LHCN-M2 (cell line): ENCODE results near the gene MAL. TPM values are rescaled to one million over a fixed set of nuclear protein-coding genes. Genes with fewer than 3 reads are reported as not detected.

Source experiments
- DNase-seq: peaks from one replicate; pipeline ENCODE4 v3.0.0-alpha.2; 2012; ENCODE audit warnings: low read depth
- polyA plus RNA-seq: library from polyadenylated mRNA; unstranded; fragments of >200 nt; gene quantifications from one replicate; pipeline ENCODE4 v1.2.1, GENCODE V29; 2012; ENCODE audit warnings: missing spikeins
- total RNA-seq: library from RNA; depleted of rRNA; stranded (reverse); fragments of >200 nt; gene quantifications from 2 replicates; pipeline ENCODE4 v1.2.3, GENCODE V29; 2014; rRNA removed

MAL gene
- total RNA-seq, result not detected in 2 replicates
- polyA plus RNA-seq, result not detected

- no peak for DNase-seq
These were observed at the start of gene MAL for GRCh38 chr2:95025406-95026319. TSS of gene MAL (plus strand) at chr2:95025708. CDS start at chr2:95025793, 85 bp downstream.

DNA sequence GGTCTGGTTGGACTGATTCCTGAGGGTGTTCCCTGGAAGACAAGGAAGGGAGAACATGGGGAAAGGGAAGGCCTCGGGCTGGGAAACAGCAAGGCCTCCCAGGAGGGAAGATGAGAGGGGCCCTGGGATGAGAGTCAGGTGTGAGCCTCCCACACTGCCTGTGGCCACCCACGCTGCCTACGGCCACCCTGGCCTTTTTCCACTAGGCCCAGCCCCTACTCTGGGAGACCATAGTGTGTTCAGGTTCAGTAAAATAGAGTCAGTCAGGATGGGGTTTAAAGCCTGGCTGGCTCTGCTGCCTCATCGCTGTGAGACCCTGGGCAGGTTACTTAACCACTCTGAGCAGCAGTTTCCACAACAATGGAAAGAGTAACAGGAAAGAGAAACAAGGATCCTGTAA is 47.7 kb upstream of the MAL start:
- no peak for DNase-seq

DNA sequence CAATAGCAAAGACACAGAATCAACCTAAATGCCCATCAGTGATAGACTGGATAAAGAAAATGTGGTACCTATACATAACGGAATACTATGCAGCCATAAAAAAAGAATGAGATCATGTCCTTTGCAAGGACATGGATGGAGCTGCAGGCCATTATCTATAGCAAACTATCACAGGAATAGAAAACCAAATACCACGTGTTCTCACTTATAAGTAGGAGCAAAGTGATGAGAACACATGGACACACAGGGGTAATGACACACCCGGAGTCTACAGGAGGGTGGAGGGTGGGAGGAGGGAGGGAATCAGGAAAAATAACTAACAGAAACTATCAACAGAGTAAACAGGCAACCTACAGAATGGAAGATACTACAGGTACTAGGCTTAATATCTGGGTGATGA is 46.6 kb upstream of the MAL start:
- DNase-seq, result no peak

- no peak for DNase-seq
These were observed 45.8 kb upstream of the MAL start for GRCh38 chr2:94979406-94980375.

GRCh38 chr2:94980406-94980805 is 45.1 kb upstream of the MAL start:
- no peak for DNase-seq

DNA sequence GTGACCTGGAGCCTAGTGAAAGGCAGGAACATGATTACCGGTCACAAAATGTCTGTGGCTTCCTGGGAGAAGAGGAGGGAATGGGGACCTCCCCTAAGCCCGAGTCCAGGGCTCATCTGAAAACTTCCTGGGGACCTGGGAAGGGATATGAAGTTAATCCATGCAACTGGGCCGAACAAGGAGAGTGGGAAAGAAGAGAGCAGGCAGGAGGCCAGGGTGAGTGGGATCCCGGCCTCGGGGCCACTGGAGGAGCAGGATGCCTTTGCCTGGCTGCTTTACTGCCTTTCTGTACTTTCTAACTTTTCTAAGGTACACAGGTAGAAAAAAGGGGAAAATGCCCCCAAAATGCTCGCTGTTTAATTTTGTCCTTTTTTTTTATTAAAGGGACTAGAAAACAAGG is 43.4 kb upstream of the MAL start:
- DNase-seq, result no peak

DNA sequence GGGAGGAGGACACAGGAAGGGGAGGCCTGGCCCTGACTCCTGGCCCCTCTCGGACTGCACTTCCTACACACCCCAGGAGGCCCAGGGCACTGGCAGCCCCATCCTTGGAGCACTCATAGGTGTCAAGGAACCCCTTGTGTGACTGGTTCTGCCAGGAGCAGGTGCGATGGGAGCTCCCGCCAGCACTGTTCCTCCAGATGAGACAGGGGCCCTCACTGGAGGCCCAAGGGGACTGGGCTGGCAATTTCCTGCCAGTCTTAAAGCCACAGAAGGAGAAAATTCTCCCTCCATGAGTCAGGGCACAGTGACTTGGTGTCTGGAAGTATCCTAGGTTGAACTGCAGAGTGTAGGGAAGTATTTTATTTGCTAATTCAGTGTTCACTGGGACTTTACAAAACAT is 42.8 kb upstream of the MAL start:
- peak; percentile 22 for DNase-seq

DNA sequence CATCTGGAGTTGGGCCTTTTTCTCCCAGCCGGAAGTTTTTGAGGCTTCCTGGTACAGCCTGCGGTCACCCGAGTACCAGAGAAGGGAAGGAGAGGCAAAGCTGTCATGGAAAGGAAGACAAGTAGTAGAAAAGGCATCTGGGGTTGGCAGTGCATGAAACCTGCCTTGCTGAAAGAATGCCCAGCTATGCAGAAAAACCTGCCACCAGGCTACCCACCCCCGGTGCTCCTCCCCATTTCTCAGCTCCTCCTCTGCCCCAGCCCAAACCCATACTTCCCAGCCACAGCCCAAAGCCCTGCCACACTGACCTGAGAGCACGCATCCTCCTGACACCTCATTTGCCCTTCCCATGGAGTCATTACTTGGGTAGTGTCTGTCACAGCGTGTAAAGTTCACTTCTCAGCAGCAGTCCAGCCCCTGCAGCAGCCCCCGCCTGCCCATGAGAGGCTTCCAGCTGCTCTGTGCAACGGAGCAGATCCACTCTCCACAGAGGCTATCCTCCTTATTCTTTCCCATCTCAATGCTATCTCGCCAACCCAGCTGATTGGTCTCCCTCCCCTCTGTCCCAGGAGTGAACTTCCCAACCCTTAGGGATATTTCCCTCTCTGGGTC is 40.4 kb upstream of the MAL start:
- DNase-seq, result no peak

DNA sequence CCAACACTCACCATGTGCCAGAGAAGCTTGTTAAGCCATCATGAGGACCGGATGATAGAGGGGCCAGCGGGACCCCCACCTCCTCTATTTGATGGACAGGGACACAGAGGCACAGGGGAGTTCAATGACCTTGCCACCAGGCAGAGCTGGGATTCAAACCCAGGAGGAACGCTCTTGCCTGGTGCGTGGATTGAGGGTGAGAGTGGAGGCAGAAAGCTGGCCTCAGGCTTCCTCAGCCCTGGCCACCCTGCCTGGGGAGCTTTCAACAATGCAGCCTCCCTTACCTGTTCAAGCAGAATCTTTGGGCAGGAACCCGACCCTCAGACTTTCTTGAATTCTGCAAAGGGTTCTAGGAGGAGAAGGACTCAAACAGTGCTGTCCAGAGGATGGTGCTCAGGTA is 39.9 kb upstream of the MAL start:
- DNase-seq, result no peak

DNA sequence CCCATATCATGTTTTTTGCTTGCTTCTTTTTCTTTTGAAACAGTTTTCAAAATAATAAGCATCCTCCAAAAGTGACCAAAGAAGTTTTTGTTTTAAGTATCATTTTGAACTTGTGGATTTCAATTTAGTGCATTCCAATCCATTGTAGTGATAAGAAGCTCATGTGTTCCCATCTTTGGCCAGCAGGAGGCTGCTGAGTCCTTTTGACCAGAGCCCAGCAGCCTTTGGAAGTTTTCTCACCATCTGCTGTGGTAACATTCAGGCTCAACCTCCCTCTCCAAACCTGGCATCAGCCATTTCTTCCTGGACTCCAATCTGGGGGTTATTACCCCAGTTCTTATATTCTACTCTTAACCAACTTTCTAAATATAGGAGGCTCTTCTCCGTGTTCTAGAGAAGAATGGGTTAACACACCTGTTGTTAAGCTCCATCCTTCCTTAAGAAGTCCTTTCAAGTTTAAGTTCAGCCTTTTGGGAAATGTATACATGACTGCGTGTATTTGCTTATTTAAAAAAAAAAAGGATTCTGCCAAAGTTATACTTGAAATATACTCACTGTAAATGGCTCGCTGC is 39.0 kb upstream of the MAL start:
- DNase-seq, result peak; percentile 53

- no peak for DNase-seq
These were observed 38.2 kb upstream of the MAL start for GRCh38 chr2:94987074-94988020.

DNA sequence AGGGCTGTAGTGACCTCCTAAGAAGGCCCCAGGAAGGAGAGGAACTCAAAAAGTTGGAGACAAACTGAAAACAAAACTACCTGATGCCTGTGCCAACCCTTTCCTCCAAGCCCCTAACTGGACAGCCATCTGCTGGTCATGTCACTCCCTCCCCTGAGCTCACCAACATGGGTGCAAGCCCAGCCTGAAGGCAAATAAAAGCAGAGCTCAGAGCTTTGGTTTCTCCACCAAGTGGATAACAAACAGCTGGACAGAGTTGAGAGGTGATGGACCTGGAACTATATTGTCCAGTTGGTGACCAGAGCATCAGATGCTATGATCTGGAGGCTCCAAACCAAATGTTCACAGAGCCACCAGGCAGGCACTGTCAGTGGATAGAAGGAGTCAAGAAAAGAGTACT is 34.6 kb upstream of the MAL start:
- no peak for DNase-seq

- no peak for DNase-seq
These were observed 33.1 kb upstream of the MAL start for GRCh38 chr2:94992360-94992759.

- DNase-seq, result no peak
These were observed 32.1 kb upstream of the MAL start for GRCh38 chr2:94993176-94994062.

GRCh38 chr2:94994063-94994913 is 31.2 kb upstream of the MAL start:
- DNase-seq, result no peak

GRCh38 chr2:94994914-94995552 is 30.5 kb upstream of the MAL start:
- DNase-seq, result no peak

GRCh38 chr2:94995553-94996304 is 29.8 kb upstream of the MAL start:
- DNase-seq, result no peak
